HG03442 (cell line): ENCODE results near the gene EZH2.

Experiments used
- ATAC-seq: cut with Tn5 transposase; IDR thresholded peaks from one replicate; pipeline ENCODE4 v1.9.1; 2021; ENCODE audit warnings: mild to moderate bottlenecking, moderate library complexity; ENCODE audit not compliant: unreplicated experiment

EZH2 gene

DNA sequence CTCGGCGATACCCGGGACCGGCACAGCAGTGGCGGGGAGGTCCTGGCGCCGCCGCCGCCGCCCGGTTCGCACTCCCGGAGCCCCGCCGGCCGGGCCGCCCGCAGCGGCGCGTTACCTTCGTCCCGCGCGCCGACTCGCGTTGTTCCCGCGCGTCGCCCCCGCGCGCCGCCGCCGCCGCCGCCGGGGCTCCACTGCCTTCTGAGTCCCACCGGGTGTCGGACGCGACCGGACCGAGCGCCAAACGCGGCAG lies at the start of gene EZH2:
EZH2 (minus strand) TSS at position 243 of the 250 bp plus-strand sequence. CDS start 36,993 bp downstream, outside the sequence.
- ATAC-seq, result peak; percentile 28

GRCh38 chr7:148931470-148931869 lies 47.4 kb upstream of the EZH2 start:
- ATAC-seq, result no peak

DNA sequence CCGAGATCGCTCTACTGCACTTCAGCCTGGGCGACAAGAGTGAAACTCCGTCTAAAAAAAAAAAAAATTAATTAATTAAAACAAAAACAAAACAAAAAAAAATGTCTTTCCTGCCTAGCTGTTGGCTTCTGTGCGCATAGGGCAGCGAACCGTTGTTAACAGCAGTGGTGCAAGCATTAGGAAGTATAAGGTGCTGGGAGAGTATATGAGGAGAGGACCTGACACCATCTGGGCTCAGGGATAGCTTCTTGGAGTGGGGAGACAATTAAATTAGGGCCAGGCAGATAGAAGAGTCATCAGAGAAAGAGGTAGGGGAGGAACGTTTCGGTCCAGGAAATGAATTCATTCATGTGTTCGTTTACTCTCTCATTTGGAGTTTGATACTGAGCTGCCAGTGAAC lies 46.2 kb upstream of the EZH2 start:
- ATAC-seq, result no peak

- no peak for ATAC-seq
These were observed 45.1 kb upstream of the EZH2 start for GRCh38 chr7:148929176-148929575.

- ATAC-seq, result peak; percentile 12
These were observed 43.3 kb upstream of the EZH2 start for GRCh38 chr7:148927123-148928045.

GRCh38 chr7:148925836-148926235 lies 41.7 kb upstream of the EZH2 start:
- ATAC-seq, result no peak

DNA sequence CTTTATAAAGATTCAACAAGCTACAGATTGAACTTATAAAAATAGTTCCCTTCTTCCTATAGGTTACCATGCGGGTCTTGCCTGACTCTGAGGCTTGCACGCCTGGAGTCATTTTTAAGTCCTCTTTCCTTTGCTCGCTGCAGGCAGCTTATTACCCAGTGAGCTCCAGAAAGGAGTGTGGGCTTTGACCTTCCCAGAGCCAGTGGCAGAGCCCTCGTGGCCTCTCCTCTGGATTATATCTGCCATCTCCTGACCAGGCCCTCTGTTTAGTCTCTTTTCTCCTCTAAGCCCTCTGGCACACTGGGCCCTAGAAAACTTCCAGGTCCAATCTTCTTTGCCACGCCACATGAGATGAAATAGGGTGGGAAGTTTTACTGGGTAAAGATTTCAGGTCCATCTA lies 39.9 kb upstream of the EZH2 start:
- no peak for ATAC-seq

DNA sequence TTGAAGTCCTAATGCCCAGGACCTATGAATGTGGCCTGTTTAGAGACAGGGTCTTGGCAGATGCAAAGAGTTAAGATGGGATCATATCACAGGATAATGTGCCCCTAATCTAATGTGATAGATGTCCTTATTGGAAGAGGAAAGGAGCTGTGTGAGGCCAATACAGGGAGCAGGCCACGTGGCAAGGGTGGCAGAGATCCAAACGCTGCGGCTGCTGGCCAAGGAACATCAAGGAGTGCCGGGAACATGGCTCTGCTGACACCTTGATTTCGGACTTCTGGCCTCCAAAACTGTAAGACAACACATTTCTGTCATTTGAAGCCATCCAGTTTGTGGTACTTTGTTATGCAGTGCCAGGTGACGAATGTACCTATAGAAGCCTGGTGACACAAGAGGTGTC lies 37.7 kb upstream of the EZH2 start:
- no peak for ATAC-seq

- no peak for ATAC-seq
These were observed 37.1 kb upstream of the EZH2 start for GRCh38 chr7:148921189-148921588.

DNA sequence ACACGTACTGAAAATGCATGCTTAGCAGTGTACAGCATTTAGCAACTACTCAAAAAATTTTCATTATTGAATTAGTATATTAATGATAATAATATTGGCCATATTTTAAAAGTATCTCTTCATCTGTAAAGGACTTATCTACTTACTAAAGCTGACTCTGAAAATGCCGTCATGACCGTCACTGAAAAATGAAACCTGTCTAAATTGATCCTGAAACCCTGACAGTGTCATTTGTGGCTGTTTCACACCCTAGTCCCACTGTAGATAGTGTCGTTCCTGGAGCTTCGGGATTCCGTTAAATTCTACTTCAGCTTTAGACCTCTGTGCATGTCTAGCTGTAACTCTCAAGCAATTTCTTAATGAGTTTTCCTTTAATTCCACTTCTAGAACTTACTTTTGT lies 35.8 kb upstream of the EZH2 start:
- ATAC-seq, result peak; percentile 76

DNA sequence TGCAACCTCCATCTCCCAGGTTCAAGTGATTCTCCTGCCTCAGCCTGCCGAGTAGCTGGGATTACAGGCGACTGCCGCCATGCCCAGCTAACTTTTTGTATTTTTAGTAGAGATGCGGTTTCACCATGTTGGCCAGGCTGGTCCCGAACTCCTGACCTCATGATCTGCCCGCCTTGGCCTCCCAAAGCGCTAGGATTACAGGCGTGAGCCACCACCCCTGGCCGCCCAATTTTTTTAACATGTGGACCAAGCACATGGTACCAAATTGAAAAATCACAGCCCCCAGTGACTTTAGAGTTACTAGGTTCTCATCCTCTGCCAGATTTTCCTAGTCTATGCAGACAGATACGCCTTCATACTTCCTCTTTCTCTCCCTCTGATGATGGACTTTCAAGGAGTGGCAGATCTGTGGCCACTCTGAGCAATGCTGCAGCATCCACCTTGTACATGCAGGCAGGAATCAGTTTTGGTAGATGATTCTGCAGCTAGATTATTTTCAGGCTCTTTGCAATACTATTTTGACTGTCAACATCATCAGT lies 34.0 kb upstream of the EZH2 start:
- ATAC-seq, result no peak

DNA sequence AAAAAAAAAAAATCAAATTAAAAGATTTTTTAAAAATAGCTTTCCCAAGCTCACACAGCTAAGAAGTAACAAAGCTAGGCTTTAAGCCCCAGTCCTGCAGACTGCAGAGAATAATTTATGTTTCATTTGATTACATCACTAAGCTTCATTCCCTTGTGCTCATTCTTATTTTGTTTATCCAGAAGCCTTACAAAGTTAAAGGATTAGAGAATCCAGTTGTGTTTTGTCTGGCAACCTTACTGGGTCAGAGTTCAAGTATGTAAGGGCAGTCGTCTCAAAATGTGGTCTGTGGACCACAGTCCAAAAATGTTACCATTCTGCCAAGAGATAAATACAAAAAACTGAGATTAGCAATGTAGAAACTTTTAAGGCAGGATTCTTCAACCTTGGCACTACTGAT lies 32.1 kb upstream of the EZH2 start:
- no peak for ATAC-seq

- no peak for ATAC-seq
These were observed 31.1 kb upstream of the EZH2 start for GRCh38 chr7:148915211-148915610.

DNA sequence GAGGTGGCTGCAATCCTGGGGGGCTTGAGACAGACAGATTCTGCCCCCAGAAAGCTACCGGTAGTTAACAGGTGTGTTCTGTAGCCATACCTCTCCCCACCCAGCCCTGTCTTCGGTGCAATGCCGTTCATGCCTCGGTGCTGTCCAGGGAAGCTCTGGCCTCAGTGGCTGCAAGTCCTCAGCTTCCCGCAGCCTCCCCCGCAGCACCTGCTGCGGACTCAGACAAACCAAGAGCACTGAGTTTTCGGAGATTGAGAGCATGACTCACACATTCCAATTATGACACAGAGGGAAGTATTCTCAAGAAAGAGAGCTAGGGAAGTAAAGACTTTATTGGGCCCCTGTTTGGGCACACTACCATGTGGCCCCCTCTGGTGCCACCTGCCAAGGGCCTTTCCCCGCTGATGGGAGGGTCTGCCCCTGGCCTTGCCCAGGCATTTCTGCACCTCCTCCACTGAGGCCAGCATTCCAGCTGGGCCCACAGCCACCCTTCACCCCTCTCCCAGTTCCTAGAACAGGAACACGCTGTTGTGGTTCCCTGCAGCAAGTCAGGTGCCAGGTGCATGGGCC lies 30.2 kb upstream of the EZH2 start:
- peak; percentile 55 for ATAC-seq

DNA sequence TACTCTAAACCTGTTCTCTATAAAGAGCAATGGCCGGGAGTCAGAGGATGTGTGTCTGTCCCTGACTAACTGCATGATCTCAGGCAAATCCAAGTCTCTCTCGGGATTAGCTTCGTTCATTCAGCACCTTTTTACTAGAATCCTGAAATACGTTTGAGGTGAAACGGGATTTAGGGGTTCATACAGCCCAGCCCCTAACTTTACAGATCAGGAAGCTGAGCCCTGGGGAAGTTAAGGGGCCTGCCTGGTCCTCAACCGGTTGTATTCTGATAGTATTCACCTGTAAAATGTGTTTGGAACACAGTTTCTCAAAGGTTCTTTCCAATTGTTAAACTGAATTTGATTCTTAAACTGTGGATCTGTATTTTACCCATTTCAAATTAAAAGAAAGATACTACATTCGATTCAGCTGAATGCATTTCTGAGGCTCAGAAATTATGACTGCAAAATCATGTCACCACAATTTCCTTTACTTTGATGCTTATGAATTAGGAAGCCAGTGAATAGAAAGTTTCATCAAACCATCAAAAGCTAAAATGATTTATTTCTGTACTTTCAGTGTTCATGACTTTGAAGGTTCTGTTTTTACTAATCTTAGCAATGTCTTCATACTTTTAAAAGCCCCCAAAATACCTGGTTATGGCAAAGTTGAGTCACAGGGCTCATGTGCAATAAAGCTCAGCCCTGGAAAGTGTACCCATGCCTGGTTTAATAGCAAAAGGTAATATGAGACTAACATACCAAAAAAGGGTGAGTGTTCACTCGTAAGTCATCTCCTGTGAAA lies 28.9 kb upstream of the EZH2 start:
- ATAC-seq, result peak; percentile 52

DNA sequence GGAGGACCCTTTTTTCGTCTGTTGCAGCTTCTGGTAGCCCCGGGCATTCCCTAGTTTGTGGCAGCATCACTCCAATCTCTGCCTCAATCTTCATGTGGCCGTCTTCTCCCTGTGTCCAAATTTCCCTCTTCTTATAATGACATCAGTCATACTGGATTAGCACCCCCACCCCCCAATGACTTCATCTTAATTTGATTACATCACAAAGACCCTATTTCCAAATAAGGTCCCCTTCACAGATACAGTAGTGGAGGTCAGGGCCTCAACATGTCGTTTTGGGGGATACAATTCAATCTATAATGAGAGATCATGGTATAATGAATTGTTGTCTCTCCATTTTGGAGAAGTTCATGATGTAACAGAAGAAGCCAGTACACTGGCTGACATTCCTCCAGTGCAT lies 28.1 kb upstream of the EZH2 start:
- no peak for ATAC-seq

DNA sequence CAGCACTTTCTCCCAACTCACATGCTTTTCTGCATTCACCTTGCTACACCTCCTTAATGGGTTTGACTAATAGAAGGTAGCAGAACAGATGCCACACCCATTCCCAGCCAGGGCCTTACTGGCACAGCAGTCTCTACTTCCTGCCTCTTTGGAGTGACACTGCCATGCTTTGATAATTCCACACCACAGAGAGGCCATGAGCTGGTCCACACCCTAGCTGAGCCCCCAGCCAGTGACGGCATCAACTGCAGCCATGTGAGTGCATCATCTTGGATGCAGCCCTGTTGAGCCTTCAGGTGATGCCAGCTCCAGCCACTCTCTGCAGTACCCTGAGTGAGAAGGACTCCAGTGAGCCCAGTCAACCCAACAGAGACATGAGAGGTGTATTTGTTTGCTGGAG lies 27.5 kb upstream of the EZH2 start:
- no peak for ATAC-seq

GRCh38 chr7:148909568-148909967 lies 25.5 kb upstream of the EZH2 start:
- ATAC-seq, result no peak

GRCh38 chr7:148906707-148907498 lies 22.8 kb upstream of the EZH2 start:
- ATAC-seq, result no peak

GRCh38 chr7:148905093-148905666 lies 21.1 kb upstream of the EZH2 start:
- ATAC-seq, result no peak

DNA sequence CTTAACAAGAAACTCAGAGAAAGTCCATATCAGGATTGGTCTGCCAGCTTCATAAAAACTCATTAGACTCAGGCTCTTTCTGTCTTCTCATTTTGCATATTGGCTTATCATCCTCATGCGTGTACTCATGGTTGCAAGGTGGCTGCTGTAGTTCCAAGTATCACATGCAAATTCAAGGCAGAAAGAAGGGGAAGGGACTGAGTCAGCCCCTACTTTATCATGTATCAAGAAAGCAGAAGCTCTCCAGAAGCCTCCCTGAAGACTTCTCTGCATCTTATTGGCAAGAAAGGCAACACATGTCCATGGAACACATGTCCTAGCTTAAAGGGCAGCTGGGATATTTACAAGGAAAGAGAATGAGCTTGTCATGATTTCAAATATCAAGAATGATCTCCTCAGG lies 19.4 kb upstream of the EZH2 start:
- no peak for ATAC-seq
